Measurements from ENCODE around the gene LHX3. TPM values are rescaled to one million over a fixed set of nuclear protein-coding genes. Genes with fewer than 3 reads are reported as not detected.

Gene LHX3
- total and polyA plus RNA-seq, 12 donors: not detected

- no peaks in the 10 kb centered on the region for H3K9me3 ChIP-seq (replicated peaks in 1 of 3)
- DNase-seq: no peak
- H3K4me3 ChIP-seq: no peak overlapping the region
- 62 to 74% (median 66%) methylated on average over 13 to 22 of the region's 22 CpGs for WGBS, 4 donors
- intact Hi-C loops (cut with DNase I): loop anchor here in 1 of 2 donors (10.0 kb wide), 1 partner anchor 138 kb away; no protein-coding TSS in a partner anchor
- H3K27ac ChIP-seq: no peak overlapping the region
- TF ChIP-seq, protein P1, sequence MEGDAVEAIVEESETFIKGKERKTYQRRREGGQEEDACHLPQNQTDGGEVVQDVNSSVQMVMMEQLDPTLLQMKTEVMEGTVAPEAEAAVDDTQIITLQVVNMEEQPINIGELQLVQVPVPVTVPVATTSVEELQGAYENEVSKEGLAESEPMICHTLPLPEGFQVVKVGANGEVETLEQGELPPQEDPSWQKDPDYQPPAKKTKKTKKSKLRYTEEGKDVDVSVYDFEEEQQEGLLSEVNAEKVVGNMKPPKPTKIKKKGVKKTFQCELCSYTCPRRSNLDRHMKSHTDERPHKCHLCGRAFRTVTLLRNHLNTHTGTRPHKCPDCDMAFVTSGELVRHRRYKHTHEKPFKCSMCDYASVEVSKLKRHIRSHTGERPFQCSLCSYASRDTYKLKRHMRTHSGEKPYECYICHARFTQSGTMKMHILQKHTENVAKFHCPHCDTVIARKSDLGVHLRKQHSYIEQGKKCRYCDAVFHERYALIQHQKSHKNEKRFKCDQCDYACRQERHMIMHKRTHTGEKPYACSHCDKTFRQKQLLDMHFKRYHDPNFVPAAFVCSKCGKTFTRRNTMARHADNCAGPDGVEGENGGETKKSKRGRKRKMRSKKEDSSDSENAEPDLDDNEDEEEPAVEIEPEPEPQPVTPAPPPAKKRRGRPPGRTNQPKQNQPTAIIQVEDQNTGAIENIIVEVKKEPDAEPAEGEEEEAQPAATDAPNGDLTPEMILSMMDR (IDR thresholded peaks at IDR 0.05): no peak
- H3K27me3 ChIP-seq: peaks cover 28% of the 10 kb centered on the region
- no peaks in the 10 kb centered on the region for H3K36me3 ChIP-seq (replicated peaks in 1 of 2)
- H3K4me1 ChIP-seq (replicated peaks in 1 of 2): no peaks in the 10 kb centered on the region
Measured at GRCh38 chr9:136147038-136147889, 57.7 kb downstream of the LHX3 start.

Other genes starting within 250 kb of the LHX3 start
- gene UBAC1, start 243.8 kb downstream of the LHX3 start, total RNA-seq: 10 to 100 TPM; 25.5 to 51.8 (median 37.4) TPM
- 10 to 100 TPM; 20.2 to 63.3 (median 60.5) TPM for gene UBAC1, start 243.8 kb downstream of the LHX3 start, polyA plus RNA-seq
- 10 to 100 TPM in 8 of 9 donors, 1 to 10 TPM in 1; 3.3 to 61.0 (median 36.4) TPM for gene NACC2, start 109.8 kb downstream of the LHX3 start, total RNA-seq
- 10 to 100 TPM in 1 of 3 donors, 1 to 10 TPM in 2; 5.7 to 11.3 (median 7.1) TPM for gene NACC2, start 109.8 kb downstream of the LHX3 start, polyA plus RNA-seq
- gene TMEM250, start 86.3 kb downstream of the LHX3 start, total RNA-seq: 10 to 100 TPM; 18.1 to 47.2 (median 35.5) TPM
- 10 to 100 TPM in 2 of 3 donors, 1 to 10 TPM in 1; 5.2 to 12.4 (median 10.6) TPM for gene TMEM250, start 86.3 kb downstream of the LHX3 start, polyA plus RNA-seq
- 10 to 100 TPM in 4 of 9 donors, 1 to 10 TPM in 5; 6.4 to 14.3 (median 9.5) TPM for gene QSOX2, start 40.7 kb upstream of the LHX3 start, total RNA-seq
- gene QSOX2, start 40.7 kb upstream of the LHX3 start, polyA plus RNA-seq: 10 to 100 TPM in 1 of 3 donors, 1 to 10 TPM in 2; 7.1 to 11.4 (median 7.6) TPM
- under 1 TPM in 8 of 9 donors, not detected in 1; 0.04 to 0.44 (median 0.11) TPM for gene CCDC187, start 99.0 kb upstream of the LHX3 start, total RNA-seq
- under 1 TPM; under 0.01 to 0.08 (median 0.04) TPM for gene CCDC187, start 99.0 kb upstream of the LHX3 start, polyA plus RNA-seq
- 10 to 100 TPM in 8 of 9 donors, 1 to 10 TPM in 1; 9.9 to 50.4 (median 16.3) TPM for gene GPSM1, start 122.4 kb upstream of the LHX3 start, total RNA-seq
- gene GPSM1, start 122.4 kb upstream of the LHX3 start, polyA plus RNA-seq: 10 to 100 TPM in 2 of 3 donors, 1 to 10 TPM in 1; 2.9 to 48.9 (median 31.5) TPM
- 10 to 100 TPM; 12.1 to 28.9 (median 17.6) TPM for gene DNLZ, start 158.6 kb upstream of the LHX3 start, total RNA-seq
- gene DNLZ, start 158.6 kb upstream of the LHX3 start, polyA plus RNA-seq: 10 to 100 TPM in 2 of 3 donors, 1 to 10 TPM in 1; 3.1 to 20.5 (median 14.7) TPM
- 1 to 10 TPM in 8 of 9 donors, under 1 TPM in 1; 0.72 to 5.8 (median 3.0) TPM for gene CARD9, start 168.5 kb upstream of the LHX3 start, total RNA-seq
- gene CARD9, start 168.5 kb upstream of the LHX3 start, polyA plus RNA-seq: 10 to 100 TPM in 1 of 3 donors, 1 to 10 TPM in 1, under 1 TPM in 1; 0.35 to 10.6 (median 5.7) TPM
- gene SNAPC4, start 195.0 kb upstream of the LHX3 start, total RNA-seq: 10 to 100 TPM in 1 of 9 donors, 1 to 10 TPM in 8; 2.4 to 10.6 (median 5.5) TPM
- gene SNAPC4, start 195.0 kb upstream of the LHX3 start, polyA plus RNA-seq: 10 to 100 TPM in 1 of 3 donors, 1 to 10 TPM in 2; 3.4 to 20.1 (median 8.3) TPM
- 10 to 100 TPM; 13.3 to 48.1 (median 34.1) TPM for gene ENTR1, start 205.5 kb upstream of the LHX3 start, total RNA-seq
- 10 to 100 TPM; 21.5 to 48.4 (median 35.6) TPM for gene ENTR1, start 205.5 kb upstream of the LHX3 start, polyA plus RNA-seq
- 100 to 1,000 TPM in 1 of 9 donors, 10 to 100 TPM in 8; 43.4 to 100 (median 81.2) TPM for gene PMPCA, start 205.5 kb upstream of the LHX3 start, total RNA-seq
- gene PMPCA, start 205.5 kb upstream of the LHX3 start, polyA plus RNA-seq: 100 to 1,000 TPM in 2 of 3 donors, 10 to 100 TPM in 1; 99.8 to 138 (median 115) TPM
- gene INPP5E, start 234.7 kb upstream of the LHX3 start, total RNA-seq: 10 to 100 TPM in 5 of 9 donors, 1 to 10 TPM in 4; 5.3 to 17.5 (median 10.0) TPM
- 10 to 100 TPM in 2 of 3 donors, 1 to 10 TPM in 1; 2.3 to 27.1 (median 16.6) TPM for gene INPP5E, start 234.7 kb upstream of the LHX3 start, polyA plus RNA-seq